Stomach smooth muscle (tissue), 2 donors: ENCODE measurements around the gene FAM20B.
A peak's percentile ranks its signal among the peaks of the same experiment; 100 is the strongest.

ENCODE experiments used
- H3K27ac ChIP-seq: one replicate; pipeline ENCODE4 v1.7.0; 2013; ENCODE audit warnings: mild to moderate bottlenecking, low read length, inconsistent platforms
- H3K27me3 ChIP-seq, 2 donors: one replicate each; pipeline ENCODE4 v1.7.0; 2013; ENCODE audit warnings: low read length in 2 of 2; ENCODE audit not compliant: insufficient read depth in 2 of 2, control insufficient read depth in 1 of 2
- H3K36me3 ChIP-seq, 2 donors: one replicate each; pipeline ENCODE4 v1.7.0; 2013; ENCODE audit warnings: low read length in 2 of 2; ENCODE audit not compliant: control insufficient read depth in 2 of 2, insufficient read depth in 2 of 2
- H3K4me1 ChIP-seq: one replicate; pipeline ENCODE4 v1.7.0; 2013; ENCODE audit warnings: low read length; ENCODE audit not compliant: control insufficient read depth, insufficient read depth
- H3K4me3 ChIP-seq, 2 donors: one replicate each; pipeline ENCODE4 v1.7.0; 2013; ENCODE audit warnings: low read length in 2 of 2
- H3K9ac ChIP-seq, 2 donors: one replicate each; pipeline ENCODE4 v1.7.0; 2013; ENCODE audit warnings: low read length in 2 of 2, mild to moderate bottlenecking in 1 of 2
- H3K9me3 ChIP-seq, 2 donors: one replicate each; pipeline ENCODE4 v1.7.0; 2013; ENCODE audit warnings: low read length in 2 of 2; ENCODE audit not compliant: control insufficient read depth in 2 of 2
- donor health status: healthy.
- donor health status: Pancreatic carcinoma.

FAM20B gene

DNA sequence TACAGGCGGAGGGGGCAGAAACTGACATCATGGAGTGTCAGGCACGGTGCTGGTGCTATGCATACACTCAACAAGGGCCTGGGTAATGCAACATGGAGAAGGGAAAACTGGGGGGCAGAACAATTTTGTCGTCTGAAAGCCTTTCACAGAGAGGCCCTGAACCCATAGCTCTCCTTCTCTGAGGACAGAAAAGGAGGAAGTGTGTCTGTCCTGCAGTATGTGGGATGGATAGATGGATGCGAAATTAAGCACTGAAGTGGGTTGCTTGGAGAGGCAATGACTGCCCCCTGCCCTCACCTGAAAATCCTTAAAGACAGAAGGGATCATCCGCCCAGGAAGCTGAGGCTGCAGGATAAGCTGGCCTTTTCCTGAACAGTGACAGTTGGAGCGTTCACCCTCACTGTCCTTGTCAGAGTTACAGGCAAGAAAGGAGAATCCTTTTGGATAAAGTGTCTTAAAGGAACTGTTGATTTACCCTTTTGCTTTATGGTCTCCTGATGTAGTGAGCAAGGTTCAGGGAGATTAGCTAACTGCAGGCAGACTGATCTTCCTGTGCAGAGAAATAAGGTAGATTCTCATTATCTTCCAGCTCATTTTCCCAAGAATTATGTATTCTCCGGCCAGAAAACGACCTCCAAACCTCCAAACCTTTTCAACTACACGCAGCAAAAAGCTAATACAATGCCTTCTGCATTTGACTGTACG, 1.6 kb upstream of the FAM20B start:
- H3K27me3 ChIP-seq: no peaks in the 10 kb centered on the region
- H3K4me3 ChIP-seq: no peak overlapping the region
- H3K4me1 ChIP-seq: peaks cover 15% of the 10 kb centered on the region
- H3K9me3 ChIP-seq: no peaks in the 10 kb centered on the region
- H3K36me3 ChIP-seq: no peaks in the 10 kb centered on the region
- H3K27ac ChIP-seq: no peak overlapping the region
- no peak overlapping the region for H3K9ac ChIP-seq

DNA sequence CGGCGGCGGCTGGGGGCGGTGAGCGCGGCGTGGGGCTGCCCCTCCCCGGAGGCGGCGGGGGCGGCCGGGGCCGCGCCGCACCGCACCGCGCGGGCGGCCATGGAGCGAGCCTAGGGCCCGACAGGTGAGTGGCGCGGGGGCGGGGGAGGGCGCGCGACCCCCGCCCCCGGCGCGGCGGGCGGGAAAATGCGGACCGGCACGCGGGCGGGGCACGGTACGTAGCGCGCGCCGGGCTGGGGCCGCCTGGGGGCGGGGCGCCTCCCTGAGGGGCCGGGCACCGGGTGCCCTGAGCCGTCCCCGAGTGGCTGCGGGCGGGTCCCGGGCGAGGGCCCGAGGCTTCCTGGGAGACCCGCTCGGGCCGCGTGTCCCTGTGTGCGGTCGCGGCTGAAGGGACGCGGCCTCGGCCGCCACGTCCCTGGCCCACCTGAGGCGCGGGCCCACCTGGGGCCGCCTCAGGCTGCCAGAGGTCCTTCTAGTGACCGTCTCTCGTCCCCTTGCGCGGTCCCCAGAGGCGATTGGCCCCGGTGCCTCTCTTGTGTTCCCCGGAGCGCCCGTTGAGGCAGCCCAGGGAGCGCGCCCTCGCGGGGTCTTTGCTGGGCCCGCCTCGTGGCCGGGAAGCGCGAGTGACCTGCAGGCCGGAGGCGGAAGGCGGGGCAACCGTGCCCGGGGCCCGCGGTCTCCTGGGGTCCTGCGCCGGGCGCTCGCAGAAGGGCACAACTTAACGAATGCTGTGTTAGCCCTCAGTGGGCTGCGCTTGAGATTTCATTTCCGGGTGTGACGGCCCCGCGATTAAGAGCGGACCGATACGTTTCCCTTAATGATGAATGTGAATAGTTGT, 500 bp downstream of the FAM20B start:
- no peaks in the 10 kb centered on the region for H3K9me3 ChIP-seq
- H3K4me3 ChIP-seq: peak overlapping the region; percentile 86 to 88
- H3K27ac ChIP-seq: peak overlapping the region; percentile 85
- no peaks in the 10 kb centered on the region for H3K36me3 ChIP-seq
- no peaks in the 10 kb centered on the region for H3K27me3 ChIP-seq
- H3K9ac ChIP-seq: peak overlapping the region; percentile 83 to 87
- H3K4me1 ChIP-seq: peaks cover 22% of the 10 kb centered on the region

- Histone ChIP-seq H3K27me3 (no peaks in the 10 kb centered on the region), H3K9ac (peak overlapping the region; percentile 83 to 87), H3K9me3 (no peaks in the 10 kb centered on the region), H3K4me3 (peak overlapping the region; percentile 86 to 88), H3K36me3 (no peaks in the 10 kb centered on the region), H3K4me1 (peaks cover 22% of the 10 kb centered on the region), H3K27ac (peak overlapping the region; percentile 85)
These were observed 1.3 kb downstream of the FAM20B start for GRCh38 chr1:179026813-179027669.

GRCh38 chr1:179029321-179029759, 3.6 kb downstream of the FAM20B start:
- Histone ChIP-seq H3K4me3 (no peak overlapping the region), H3K9ac (no peak overlapping the region), H3K4me1 (peaks cover 20% of the 10 kb centered on the region), H3K9me3 (no peaks in the 10 kb centered on the region), H3K27me3 (no peaks in the 10 kb centered on the region), H3K36me3 (no peaks in the 10 kb centered on the region), H3K27ac (peak overlapping the region; percentile 32)

- Histone ChIP-seq H3K36me3 (no peaks in the 10 kb centered on the region), H3K9me3 (no peaks in the 10 kb centered on the region), H3K4me1 (peaks cover 27% of the 10 kb centered on the region), H3K9ac (no peak overlapping the region), H3K4me3 (no peak overlapping the region), H3K27ac (peak overlapping the region; percentile 13), H3K27me3 (no peaks in the 10 kb centered on the region)
These were observed 4.4 kb downstream of the FAM20B start for GRCh38 chr1:179030130-179030529.

GRCh38 chr1:179030683-179031082, 5.0 kb downstream of the FAM20B start:
- H3K27me3 ChIP-seq: no peaks in the 10 kb centered on the region
- no peak overlapping the region for H3K4me3 ChIP-seq
- H3K4me1 ChIP-seq: peaks cover 27% of the 10 kb centered on the region
- H3K9ac ChIP-seq: no peak overlapping the region
- H3K36me3 ChIP-seq: no peaks in the 10 kb centered on the region
- H3K9me3 ChIP-seq: no peaks in the 10 kb centered on the region
- H3K27ac ChIP-seq: peak overlapping the region; percentile 13

GRCh38 chr1:179031284-179031683, 5.6 kb downstream of the FAM20B start:
- Histone ChIP-seq H3K27me3 (no peaks in the 10 kb centered on the region), H3K9me3 (no peaks in the 10 kb centered on the region), H3K4me1 (peaks cover 27% of the 10 kb centered on the region), H3K27ac (no peak overlapping the region), H3K36me3 (no peaks in the 10 kb centered on the region), H3K4me3 (no peak overlapping the region), H3K9ac (no peak overlapping the region)

GRCh38 chr1:179031855-179032513, 6.3 kb downstream of the FAM20B start:
- no peaks in the 10 kb centered on the region for H3K9me3 ChIP-seq
- H3K27me3 ChIP-seq: no peaks in the 10 kb centered on the region
- H3K9ac ChIP-seq: no peak overlapping the region
- peaks cover 33% of the 10 kb centered on the region for H3K4me1 ChIP-seq
- no peaks in the 10 kb centered on the region for H3K36me3 ChIP-seq
- no peak overlapping the region for H3K27ac ChIP-seq
- H3K4me3 ChIP-seq: no peak overlapping the region

- H3K9me3 ChIP-seq: no peaks in the 10 kb centered on the region
- no peaks in the 10 kb centered on the region for H3K36me3 ChIP-seq
- H3K27ac ChIP-seq: peak overlapping the region; percentile 50
- H3K4me3 ChIP-seq: peak overlapping the region in 1 of 2 donors; percentile 1
- peaks cover 29% of the 10 kb centered on the region for H3K4me1 ChIP-seq
- H3K27me3 ChIP-seq: no peaks in the 10 kb centered on the region
- H3K9ac ChIP-seq: no peak overlapping the region
These were observed 9.0 kb downstream of the FAM20B start for GRCh38 chr1:179034720-179035119.

DNA sequence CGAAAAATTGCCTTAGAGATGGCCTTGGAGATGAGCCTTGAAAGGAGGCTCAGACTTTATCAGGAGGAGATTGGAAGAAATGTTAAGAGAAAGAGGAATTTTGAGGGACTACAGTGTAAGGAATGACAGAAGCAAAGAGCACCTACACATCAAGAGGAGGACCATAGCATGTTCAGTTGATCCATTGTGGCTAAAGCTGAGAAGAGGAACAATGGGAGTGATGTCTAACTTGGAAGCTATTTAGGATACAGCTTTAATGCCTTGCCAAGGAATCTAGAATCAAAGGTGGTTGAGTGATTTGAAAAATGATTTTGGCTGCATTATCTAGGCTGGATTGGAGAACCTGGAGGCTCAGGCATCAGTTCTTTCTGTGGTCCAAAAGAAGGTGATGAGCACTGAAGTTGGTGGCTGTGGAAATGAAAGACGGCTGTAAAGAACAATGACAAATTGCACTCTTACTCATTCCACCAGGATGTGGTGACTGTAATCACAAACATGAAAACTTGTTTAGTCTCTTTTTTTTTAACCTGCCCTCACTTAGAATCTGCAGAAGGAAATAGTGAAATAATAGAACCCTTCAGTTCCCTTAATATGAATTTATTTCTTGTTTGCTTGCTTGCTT, 11.3 kb downstream of the FAM20B start:
- peak overlapping the region; percentile 53 for H3K27ac ChIP-seq
- no peaks in the 10 kb centered on the region for H3K36me3 ChIP-seq
- no peak overlapping the region for H3K9ac ChIP-seq
- H3K4me1 ChIP-seq: peaks cover 27% of the 10 kb centered on the region
- H3K9me3 ChIP-seq: no peaks in the 10 kb centered on the region
- peak overlapping the region in 1 of 2 donors; percentile 10 for H3K4me3 ChIP-seq
- H3K27me3 ChIP-seq: no peaks in the 10 kb centered on the region
